ENCODE results near the gene TMEM179.
"Not testable (repeated sequence)": the region's sequence is repeated elsewhere in the genome, so short reads cannot be mapped to it uniquely, and the experiment has no call there.

Gene TMEM179

DNA sequence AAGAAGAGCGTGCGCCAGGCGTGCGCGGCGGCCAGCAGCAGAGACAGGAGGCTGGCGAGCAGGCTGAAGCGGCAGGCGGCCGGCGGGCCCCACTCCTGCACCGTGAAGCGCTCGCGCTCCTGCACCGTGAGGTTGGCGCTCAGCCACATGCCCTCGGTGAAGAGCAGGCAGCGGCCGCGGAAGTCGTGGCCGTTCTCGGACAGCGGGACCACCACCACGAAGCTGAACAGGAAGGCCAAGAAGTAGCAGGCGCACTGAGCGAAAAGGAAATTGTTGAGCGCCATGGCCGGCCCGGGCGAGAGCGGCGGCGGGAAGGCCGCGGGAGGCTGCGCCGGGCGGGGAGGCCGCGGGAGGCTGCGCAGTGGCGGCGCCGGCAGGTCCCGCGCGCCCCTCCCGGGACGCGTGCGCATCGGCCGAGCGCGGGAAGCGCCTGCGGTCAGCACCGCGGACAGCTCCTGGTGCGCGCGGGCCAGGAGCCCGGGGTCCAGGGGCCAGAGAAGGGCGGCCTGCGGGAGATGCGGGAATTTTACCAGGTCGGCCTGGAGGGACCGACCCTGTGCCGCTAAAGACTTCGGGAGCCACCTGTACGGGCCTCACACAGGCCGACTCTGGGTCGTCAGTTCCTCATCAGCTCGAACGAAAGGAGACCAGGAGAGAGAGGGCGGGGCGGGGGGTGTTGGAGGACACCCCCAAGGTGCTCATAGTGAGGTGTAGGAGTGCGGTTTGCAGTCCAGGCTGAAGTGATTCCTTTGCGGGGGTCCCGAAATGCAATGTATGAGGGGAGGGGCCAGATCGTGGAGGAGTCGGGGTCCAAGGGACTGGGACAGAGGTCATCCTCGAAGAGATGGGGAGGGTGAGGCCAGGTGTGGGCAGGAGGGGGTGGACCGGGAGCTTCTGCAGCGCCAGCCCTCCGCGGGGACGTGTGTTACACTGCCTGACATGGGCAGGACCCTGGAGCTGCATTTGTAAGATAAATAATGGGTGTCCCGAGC is at the start of gene TMEM179:
TSS of gene TMEM179 (minus strand) at position 315 of the 992 bp plus-strand sequence. CDS start at position 284, 31 bp downstream.
- DNase-seq (ENCODE audit: low read depth) = peak; percentile 31

- DNase-seq (ENCODE audit: low read depth) = no peak
These were observed 49.5 kb upstream of the TMEM179 start for GRCh38 chr14:104654119-104654518.

DNA sequence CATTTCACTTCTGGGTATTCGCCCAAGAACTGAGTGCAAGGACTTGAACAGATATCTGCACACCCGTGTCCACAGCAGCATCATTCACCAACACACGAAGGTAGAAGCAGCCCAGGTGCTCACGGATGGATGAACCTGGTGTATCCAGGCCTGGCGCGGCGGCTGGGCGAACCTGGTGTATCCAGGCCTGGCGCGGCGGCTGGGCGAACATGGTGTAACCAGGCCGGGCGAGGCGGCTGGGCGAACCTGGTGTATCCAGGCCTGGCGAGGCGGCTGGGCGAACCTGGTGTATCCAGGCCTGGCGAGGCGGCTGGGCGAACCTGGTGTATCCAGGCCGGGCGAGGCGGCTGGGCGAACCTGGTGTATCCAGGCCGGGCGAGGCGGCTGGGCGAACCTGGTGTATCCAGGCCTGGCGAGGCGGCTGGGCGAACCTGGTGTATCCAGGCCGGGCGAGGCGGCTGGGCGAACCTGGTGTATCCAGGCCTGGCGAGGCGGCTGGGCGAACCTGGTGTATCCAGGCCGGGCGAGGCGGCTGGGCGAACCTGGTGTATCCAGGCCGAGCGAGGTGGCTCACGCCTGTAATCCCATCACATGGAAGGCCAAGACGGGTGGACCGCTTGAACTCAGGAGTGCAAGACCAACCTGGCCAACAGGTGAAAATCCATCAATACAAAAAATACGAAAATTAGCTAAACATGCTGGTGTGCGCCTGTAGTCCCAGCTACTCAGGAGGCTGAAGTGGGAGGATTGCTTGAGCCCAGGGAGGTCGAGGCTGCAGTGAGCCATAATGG is 48.8 kb upstream of the TMEM179 start:
- not testable (repeated sequence) for DNase-seq (ENCODE audit: low read depth)

DNA sequence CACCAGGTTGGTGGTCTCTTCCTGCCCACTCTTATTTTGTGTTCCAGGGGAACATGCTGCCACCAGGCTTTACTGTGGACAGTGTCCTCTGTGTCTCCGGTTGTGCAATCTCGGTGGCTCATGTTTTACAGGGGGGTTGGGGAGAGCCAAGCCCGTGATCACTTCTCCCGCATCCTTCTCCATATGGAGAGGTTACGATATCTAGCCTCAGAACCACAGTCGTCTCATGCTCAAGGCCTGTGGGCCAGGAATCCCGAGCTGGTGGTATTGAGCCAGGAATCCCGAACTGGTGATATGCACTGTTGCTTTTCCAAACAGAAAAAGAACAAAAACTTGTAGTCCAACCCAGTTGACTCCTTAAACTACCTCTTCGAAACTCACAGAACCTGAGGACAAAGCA is 47.8 kb upstream of the TMEM179 start:
- no peak for DNase-seq (ENCODE audit: low read depth)

- no peak for DNase-seq (ENCODE audit: low read depth)
These were observed 47.3 kb upstream of the TMEM179 start for GRCh38 chr14:104651876-104652260.

DNA sequence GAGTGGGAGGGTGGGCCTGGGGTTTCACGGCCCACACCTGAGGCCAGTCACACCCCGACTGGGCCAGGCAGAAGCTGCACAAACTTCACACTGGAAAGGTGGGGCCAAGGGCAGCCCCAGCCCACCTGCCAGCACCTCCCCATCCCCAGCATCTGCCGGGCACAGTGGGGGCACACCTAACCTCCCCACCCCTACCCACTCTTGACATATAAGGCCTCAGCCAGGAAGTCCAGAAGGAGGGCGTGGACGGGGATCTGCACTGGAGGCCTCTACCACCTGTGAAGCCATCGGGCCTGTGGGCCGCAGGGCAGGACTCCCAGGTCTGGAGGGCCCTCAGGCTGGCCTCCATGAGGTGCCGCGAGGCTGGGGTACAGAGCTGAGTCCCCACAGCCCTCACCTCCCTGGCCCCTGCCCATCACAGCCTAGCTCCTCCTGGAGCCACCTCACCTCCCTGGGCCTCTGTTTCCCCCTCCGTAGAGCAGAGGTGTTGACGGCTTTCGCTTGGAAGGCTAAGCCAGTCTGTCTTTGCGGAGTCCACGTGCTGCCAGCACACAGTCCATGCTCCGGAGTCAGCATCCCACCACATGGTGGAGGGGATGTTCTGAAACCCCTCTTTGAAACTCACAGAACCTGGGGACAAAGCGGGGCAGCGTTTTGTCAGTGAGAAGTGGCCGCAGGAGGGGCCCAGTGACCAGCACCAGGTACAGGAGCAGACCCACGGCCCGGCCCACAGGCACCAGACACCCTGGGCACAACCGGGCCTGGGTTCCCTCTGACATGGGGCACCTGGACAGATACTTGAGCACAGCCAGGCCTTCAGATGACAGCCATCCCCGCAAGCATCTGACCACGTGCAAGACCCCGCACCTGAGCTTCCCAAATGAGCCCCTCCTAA is 46.7 kb upstream of the TMEM179 start:
- DNase-seq (ENCODE audit: low read depth) = no peak

- DNase-seq (ENCODE audit: low read depth) = peak; percentile 20
These were observed 45.7 kb upstream of the TMEM179 start for GRCh38 chr14:104650057-104650980.

DNA sequence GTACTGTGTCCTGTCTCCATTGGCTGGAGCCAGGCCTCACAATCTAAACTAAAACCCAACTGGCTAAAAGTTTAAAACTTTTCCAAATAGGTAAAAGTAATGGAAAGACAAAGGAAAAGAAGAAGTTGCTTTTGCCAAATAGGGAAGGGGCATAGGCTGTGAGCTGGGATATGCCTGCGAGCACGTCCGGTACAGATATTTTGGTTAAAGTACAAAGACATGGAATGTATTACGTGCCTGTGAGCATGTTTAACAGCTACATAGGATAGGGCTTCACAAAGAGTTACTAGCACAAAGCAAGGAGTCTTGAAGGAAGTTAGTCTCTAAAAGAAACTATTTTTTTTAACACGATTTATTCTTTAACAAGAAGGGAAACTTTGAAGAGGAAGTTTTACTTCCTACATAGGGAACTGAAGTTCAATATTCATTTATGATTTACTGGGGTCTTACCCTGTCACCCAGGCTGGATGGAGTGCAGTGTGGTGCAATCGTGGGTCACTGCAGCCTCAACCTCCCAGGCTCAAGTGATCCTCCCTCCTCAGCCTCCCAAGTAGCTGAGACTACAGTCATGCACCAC is 43.0 kb upstream of the TMEM179 start:
- no peak for DNase-seq (ENCODE audit: low read depth)

DNA sequence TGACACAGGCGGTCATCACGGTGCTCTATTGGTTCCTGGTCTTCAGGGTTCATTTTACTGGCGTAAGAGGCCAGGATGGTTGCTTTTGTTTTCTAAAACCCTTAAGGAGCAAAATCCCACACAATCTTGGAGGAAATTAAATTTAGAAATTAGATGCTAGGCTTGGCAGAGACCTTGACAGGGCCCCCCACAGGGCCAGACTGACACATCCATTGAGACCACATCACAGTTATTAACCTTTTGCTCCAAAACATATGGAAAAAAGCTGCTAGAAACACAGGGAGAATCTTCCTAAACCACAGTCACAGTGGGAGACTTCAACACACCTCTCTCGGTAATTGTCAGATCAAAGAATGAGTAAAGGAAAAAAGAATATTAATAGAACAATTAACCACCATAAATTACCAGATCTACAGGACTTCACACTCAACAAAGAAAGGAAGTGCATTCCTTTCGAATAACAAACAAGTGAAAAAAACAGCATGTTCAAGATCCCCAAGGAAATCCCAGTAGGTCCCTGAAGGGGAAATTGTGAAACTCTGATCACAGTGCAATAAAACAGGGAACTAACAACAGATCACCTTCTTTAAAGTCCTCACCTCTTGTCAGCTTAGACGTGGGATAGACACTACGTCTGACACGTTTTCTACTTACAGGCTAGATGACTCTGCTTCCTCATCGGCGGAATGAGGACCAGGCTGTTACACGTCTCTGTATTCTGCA is 40.2 kb upstream of the TMEM179 start:
- no peak for DNase-seq (ENCODE audit: low read depth)

GRCh38 chr14:104644091-104644635 is 39.6 kb upstream of the TMEM179 start:
- DNase-seq (ENCODE audit: low read depth) = no peak

DNA sequence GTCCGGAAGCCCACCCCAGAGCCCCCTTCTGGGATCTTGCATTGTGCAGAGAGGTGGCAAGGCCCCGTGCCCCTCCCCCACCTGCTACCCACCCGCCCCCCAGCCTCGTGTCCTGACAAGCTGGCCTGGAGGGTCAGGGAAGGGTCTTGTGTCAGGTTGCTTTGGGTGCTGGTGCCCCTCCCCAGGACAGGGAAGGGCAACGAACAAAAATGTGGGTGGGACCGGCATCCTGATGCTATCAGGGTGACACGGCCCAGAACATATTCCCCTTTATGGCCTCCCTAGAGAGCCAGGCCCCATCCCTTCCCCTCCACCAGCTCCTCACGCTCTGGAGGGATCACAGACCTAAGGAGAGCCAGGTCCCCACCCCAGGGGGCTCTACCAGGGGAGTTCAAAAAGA is 38.7 kb upstream of the TMEM179 start:
- DNase-seq (ENCODE audit: low read depth) = no peak

DNA sequence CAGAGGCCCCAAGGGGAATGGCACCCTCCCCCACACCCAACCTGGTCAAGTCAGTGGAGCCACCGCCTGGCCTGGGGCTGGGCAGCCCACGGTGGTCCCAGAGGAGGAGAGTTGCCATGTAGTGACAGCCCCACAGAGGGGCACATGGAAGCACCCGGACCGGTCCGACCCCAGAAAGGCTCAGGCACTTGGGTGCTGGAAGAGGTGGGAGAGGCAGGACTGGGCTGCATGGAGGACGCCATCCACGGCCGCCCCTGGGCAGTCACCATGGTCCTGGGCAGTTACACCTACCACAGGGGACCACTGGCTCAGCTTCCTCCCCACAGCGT is 37.9 kb upstream of the TMEM179 start:
- DNase-seq (ENCODE audit: low read depth) = no peak

- DNase-seq (ENCODE audit: low read depth) = no peak
These were observed 37.4 kb upstream of the TMEM179 start for GRCh38 chr14:104641753-104642539.

DNA sequence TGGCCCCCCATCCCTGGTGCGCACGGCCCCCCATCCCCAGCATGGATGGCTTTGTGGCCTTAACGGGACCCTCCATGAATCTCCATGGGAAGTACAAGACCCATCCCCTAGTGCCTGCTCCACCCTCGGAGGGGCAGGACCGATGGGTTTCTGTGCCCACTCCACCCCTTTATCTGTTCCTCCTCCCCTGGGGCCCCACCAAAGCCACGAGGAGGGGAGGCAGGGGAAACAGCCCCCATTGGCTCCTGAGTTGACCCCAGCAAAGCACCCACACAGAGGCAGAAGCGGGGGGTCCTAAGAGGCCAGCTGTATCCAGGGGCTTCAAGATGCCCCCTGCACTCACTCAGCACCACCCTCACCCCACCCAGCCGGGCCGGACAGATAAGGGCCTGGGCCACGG is 36.1 kb upstream of the TMEM179 start:
- DNase-seq (ENCODE audit: low read depth) = no peak

DNA sequence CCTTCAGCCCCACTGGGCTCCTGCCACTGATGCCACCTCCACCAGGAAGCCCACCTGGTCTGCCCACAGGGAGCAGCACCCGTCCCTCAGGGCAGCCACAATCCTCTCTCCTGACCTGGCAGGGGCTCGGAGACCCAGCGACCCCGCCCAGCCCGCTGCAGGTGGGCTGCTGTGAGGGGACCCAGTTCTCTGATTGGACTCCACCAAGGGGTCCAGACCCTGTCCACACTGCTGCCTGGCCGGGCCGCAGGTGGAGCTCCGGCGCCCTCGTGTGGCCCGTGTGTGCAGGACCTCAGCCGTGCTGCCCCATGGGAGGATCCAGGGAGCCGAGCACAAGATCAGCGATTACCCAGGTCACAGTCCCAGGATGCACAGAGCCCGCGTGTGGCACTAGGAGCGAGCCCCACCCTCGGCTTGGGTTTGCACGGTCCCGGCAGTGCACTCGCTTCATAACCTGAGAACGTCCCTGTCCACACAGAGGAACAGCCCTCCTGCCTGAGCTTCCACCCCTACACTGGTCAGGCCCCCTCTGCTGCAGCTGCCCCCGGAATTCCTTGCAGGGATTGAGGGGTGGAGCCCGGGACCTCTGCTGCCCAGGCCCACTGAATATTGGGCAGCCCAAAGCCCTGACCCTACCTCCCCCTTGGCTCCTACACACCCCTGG is 35.4 kb upstream of the TMEM179 start:
- peak; percentile 54 for DNase-seq (ENCODE audit: low read depth)

GRCh38 chr14:104639471-104639870 is 34.9 kb upstream of the TMEM179 start:
- no peak for DNase-seq (ENCODE audit: low read depth)

DNA sequence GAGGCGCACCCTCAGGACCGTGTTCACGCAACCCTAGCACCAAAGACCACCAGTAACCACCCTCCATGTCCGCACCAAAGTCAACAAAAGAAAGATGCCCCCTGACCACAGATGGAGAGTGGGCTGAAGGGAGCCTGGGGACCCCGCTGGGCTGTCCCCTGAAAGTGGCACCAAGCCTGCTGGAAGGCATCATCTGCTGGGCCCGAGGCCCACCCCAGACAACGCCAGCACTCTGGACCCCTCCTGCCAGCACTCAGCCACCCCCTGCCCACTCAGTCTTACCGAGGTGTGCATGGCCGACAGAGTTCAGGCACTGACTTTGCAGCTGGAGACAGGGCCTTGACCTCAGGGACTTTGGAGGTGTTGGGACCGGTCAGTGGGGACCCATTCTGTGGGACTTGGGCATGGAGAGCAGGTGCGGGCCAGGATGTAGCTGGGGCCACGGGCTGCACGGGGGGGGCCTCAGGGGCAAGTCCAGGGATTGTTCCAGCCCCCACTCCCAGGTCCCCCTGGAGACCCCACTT is 34.4 kb upstream of the TMEM179 start:
- no peak for DNase-seq (ENCODE audit: low read depth)

GRCh38 chr14:104638190-104638589 is 33.6 kb upstream of the TMEM179 start:
- DNase-seq (ENCODE audit: low read depth) = no peak
